KMS-11 (cell line): ENCODE data around the gene WNT10A.

Experiments used
- H2AFZ ChIP-seq: fragments of 200-600 bp; sonication (generic); 2 replicates; pipeline ENCODE4 v1.6.1; 2016; ENCODE audit warnings: antibody characterized with exemption, mixed run types, low read depth
- H3K27ac ChIP-seq: fragments of 200-600 bp; sonication (generic); 2 replicates; pipeline ENCODE4 v1.6.1; 2016; ENCODE audit warnings: mild to moderate bottlenecking, mixed run types
- H3K27me3 ChIP-seq: fragments of 200-600 bp; sonication (generic); 2 replicates; pipeline ENCODE4 v1.6.1; 2017; ENCODE audit warnings: mild to moderate bottlenecking, low read depth, mixed run types, moderate library complexity; ENCODE audit not compliant: insufficient read depth
- H3K36me3 ChIP-seq: fragments of 200-600 bp; sonication (generic); 2 replicates; pipeline ENCODE4 v1.6.1; 2017; ENCODE audit warnings: mild to moderate bottlenecking, mixed run types; ENCODE audit not compliant: insufficient read depth
- H3K4me1 ChIP-seq: fragments of 200-600 bp; sonication (generic); 2 replicates; pipeline ENCODE4 v1.6.1; 2016; ENCODE audit warnings: mild to moderate bottlenecking, low read depth, mixed run types; ENCODE audit not compliant: poor library complexity, severe bottlenecking
- H3K4me2 ChIP-seq: fragments of 200-600 bp; sonication (generic); 2 replicates; pipeline ENCODE4 v1.7.0; 2016; ENCODE audit warnings: mild to moderate bottlenecking, mixed run types
- H3K4me3 ChIP-seq: fragments of 200-600 bp; sonication (generic); IDR thresholded peaks from 2 replicates; pipeline ENCODE4 v1.6.1; 2017; ENCODE audit warnings: low read depth, low read length, mixed read lengths; ENCODE audit not compliant: insufficient read depth
- H3K79me2 ChIP-seq: fragments of 200-600 bp; sonication (generic); 2 replicates; pipeline ENCODE4 v1.6.1; 2016; ENCODE audit warnings: low read depth, mixed run types; ENCODE audit not compliant: insufficient read depth
- H3K9ac ChIP-seq: fragments of 200-600 bp; sonication (generic); 2 replicates; pipeline ENCODE4 v1.6.1; 2016; ENCODE audit warnings: mild to moderate bottlenecking, mixed run types
- H4K20me1 ChIP-seq: fragments of 200-600 bp; sonication (generic); 2 replicates; pipeline ENCODE4 v1.6.1; 2016; ENCODE audit warnings: mild to moderate bottlenecking, mixed run types; ENCODE audit not compliant: insufficient read depth
- CTCF ChIP-seq: fragments of 200-600 bp; sonication (generic); conservative IDR thresholded peaks from 2 replicates; pipeline ENCODE4 v1.6.1; 2017; ENCODE audit warnings: low read depth, mild to moderate bottlenecking, antibody characterized with exemption, low read length, moderate library complexity, mixed read lengths

The WNT10A gene

GRCh38 chr2:218871345-218872302 lies 9.0 kb upstream of the WNT10A start:
- TF ChIP-seq CTCF, result no peak
- peaks cover 4% of the 10 kb centered on the region for H3K4me1 ChIP-seq
- no peaks in the 10 kb centered on the region for H4K20me1 ChIP-seq
- H3K4me2 ChIP-seq, result no peak overlapping the region
- H3K27ac ChIP-seq, result no peak overlapping the region
- H3K9ac ChIP-seq, result no peak overlapping the region
- H3K27me3 ChIP-seq, result no peaks in the 10 kb centered on the region
- H3K36me3 ChIP-seq, result no peaks in the 10 kb centered on the region
- no peaks in the 10 kb centered on the region for H3K79me2 ChIP-seq
- H2AFZ ChIP-seq, result no peak overlapping the region
- no peak overlapping the region for H3K4me3 ChIP-seq

DNA sequence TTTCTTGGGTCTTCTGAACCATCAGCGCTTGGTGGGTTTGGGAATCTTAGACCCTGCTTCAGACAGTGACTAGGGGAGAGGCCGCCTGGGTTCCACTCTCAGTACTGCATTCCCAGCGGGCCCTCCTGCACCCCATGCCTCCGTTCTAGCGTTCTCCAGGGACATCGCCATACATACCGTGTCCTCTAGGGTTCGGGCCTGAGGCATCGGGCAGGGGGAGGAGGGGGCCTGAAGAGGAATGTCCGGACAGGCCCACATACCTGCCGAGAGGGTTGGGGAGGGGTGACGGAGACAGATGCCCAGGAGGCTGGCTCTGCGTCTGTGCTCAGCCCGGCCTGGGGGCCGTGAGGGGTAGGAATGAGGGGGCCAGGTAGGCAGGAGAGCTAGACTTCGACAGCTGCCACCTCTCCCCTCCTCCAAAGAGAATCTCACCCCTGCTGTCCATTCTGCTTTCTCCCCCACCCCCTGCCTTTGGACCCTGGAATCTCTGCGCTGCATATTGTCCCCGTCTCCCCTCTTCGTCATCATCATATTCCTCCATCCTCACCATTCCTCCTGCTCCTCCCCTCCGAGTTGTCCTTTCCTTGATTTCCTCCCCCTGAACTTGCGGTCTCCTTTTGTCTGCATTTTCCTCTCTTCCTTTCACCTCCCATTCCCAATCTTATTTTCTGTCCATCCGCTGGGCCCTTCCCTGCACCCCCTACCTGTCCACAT lies 7.8 kb upstream of the WNT10A start:
- H3K27ac ChIP-seq, result no peak overlapping the region
- TF ChIP-seq CTCF, result no peak
- no peak overlapping the region for H3K4me2 ChIP-seq
- no peak overlapping the region for H3K4me3 ChIP-seq
- no peaks in the 10 kb centered on the region for H4K20me1 ChIP-seq
- H3K79me2 ChIP-seq, result no peaks in the 10 kb centered on the region
- H3K4me1 ChIP-seq, result peaks cover 16% of the 10 kb centered on the region
- no peaks in the 10 kb centered on the region for H3K36me3 ChIP-seq
- no peaks in the 10 kb centered on the region for H3K27me3 ChIP-seq
- no peak overlapping the region for H3K9ac ChIP-seq
- no peak overlapping the region for H2AFZ ChIP-seq

DNA sequence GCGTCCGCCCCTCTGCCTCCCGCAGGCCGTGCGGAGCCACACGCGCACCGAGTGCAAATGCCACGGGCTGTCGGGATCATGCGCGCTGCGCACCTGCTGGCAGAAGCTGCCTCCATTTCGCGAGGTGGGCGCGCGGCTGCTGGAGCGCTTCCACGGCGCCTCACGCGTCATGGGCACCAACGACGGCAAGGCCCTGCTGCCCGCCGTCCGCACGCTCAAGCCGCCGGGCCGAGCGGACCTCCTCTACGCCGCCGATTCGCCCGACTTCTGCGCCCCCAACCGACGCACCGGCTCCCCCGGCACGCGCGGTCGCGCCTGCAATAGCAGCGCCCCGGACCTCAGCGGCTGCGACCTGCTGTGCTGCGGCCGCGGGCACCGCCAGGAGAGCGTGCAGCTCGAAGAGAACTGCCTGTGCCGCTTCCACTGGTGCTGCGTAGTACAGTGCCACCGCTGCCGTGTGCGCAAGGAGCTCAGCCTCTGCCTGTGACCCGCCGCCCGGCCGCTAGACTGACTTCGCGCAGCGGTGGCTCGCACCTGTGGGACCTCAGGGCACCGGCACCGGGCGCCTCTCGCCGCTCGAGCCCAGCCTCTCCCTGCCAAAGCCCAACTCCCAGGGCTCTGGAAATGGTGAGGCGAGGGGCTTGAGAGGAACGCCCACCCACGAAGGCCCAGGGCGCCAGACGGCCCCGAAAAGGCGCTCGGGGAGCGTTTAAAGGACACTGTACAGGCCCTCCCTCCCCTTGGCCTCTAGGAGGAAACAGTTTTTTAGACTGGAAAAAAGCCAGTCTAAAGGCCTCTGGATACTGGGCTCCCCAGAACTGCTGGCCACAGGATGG lies 7.1 kb upstream of the WNT10A start:
- no peak overlapping the region for H2AFZ ChIP-seq
- no peaks in the 10 kb centered on the region for H3K27me3 ChIP-seq
- no peak overlapping the region for H3K9ac ChIP-seq
- H3K4me1 ChIP-seq, result peaks cover 24% of the 10 kb centered on the region
- H3K4me2 ChIP-seq, result no peak overlapping the region
- H3K27ac ChIP-seq, result no peak overlapping the region
- no peak for TF ChIP-seq CTCF
- no peaks in the 10 kb centered on the region for H4K20me1 ChIP-seq
- H3K36me3 ChIP-seq, result no peaks in the 10 kb centered on the region
- H3K79me2 ChIP-seq, result no peaks in the 10 kb centered on the region
- no peak overlapping the region for H3K4me3 ChIP-seq

- H3K36me3 ChIP-seq, result no peaks in the 10 kb centered on the region
- no peaks in the 10 kb centered on the region for H4K20me1 ChIP-seq
- no peak overlapping the region for H3K9ac ChIP-seq
- no peak overlapping the region for H3K4me3 ChIP-seq
- H3K4me1 ChIP-seq, result peaks cover 36% of the 10 kb centered on the region
- no peak overlapping the region for H3K4me2 ChIP-seq
- no peaks in the 10 kb centered on the region for H3K79me2 ChIP-seq
- no peak overlapping the region for H3K27ac ChIP-seq
- H2AFZ ChIP-seq, result no peak overlapping the region
- TF ChIP-seq CTCF, result no peak
- H3K27me3 ChIP-seq, result no peaks in the 10 kb centered on the region
Measured at GRCh38 chr2:218875692-218876246, 4.9 kb upstream of the WNT10A start.
